Measurements from ENCODE around the gene TMPRSS11F. TPM values are rescaled to one million over a fixed set of nuclear protein-coding genes. Genes with fewer than 3 reads are reported as not detected.

Gene TMPRSS11F
- total and polyA plus RNA-seq, 2 donors (not counting 1 experiment from before 2014, with no cell fraction given) = not detected

DNA sequence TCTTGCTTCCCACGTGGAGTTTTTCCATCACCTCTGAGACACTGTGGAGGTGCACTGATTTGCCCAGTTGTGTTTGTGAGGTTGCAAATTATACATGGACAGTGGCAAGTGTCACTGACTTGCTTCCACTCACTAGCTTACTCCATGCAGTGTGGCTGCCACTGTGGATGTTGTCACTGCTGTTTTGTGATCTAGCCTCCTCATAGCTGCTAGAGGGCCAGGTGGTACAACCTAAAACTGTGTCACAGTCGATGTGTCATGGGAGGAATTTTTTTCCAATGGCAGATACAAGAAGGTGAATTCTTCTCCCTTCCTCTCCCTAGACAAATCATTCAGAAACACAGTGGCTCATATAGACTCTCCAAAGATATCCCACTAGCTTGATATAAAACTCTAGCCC lies 37.5 kb upstream of the TMPRSS11F start:
- H3K4me2 ChIP-seq (replicated peaks; ENCODE audit: low read depth, low read length, poor library complexity, severe bottlenecking) = no peak overlapping the region
- no peaks in the 10 kb centered on the region for H3K27me3 ChIP-seq (replicated peaks in 1 of 4; ENCODE audit: control extremely low read depth in 1 of 4, control insufficient read depth in 3 of 4, insufficient read depth in 4 of 4, low read length in 3 of 4)
- no peaks in the 10 kb centered on the region for H3K9me3 ChIP-seq (ENCODE audit: control extremely low read depth in 1 of 3, control insufficient read depth in 2 of 3, insufficient read depth in 1 of 3, low read length in 2 of 3)
- no peak overlapping the region for H2AFZ ChIP-seq (ENCODE audit: insufficient read depth, low read depth, low read length, poor library complexity, severe bottlenecking)
- Mint-ChIP-seq H3K27ac (no peak overlapping the region), H3K9me3 (ENCODE audit: insufficient read depth) (no peaks in the 10 kb centered on the region), H3K4me1 (no peaks in the 10 kb centered on the region), H3K27me3 (peaks cover 6% of the 10 kb centered on the region), H3K4me3 (no peak overlapping the region)
- CTCF ChIA-PET = no interaction called here
- H3K27ac ChIP-seq (ENCODE audit: low read length in 2 of 2) = no peak overlapping the region
- intact Hi-C loops (cut with micrococcal nuclease) = no loop called here
- no peak for DNase-seq
- no CpG with 5 or more reads among the region's 2 CpGs for WGBS (ENCODE audit: insufficient coverage)
- no peak for TF ChIP-seq EZH2 (IDR thresholded peaks at IDR 0.05; ENCODE audit: borderline replicate concordance, insufficient read depth, low read depth, low read length, poor library complexity, severe bottlenecking)
- H3K4me1 ChIP-seq (ENCODE audit: control insufficient read depth in 2 of 2, insufficient read depth in 2 of 2, low read length in 2 of 2) = no peaks in the 10 kb centered on the region
- ATAC-seq (ENCODE audit: low read depth) = no peak
- POLR2A ChIA-PET = no interaction called here
- H3K36me3 ChIP-seq (replicated peaks in 1 of 2; ENCODE audit: control extremely low read depth in 1 of 2, control insufficient read depth in 1 of 2, extremely low read depth in 1 of 2, insufficient read depth in 2 of 2, low read length in 1 of 2) = no peaks in the 10 kb centered on the region
- H4K20me1 ChIP-seq (ENCODE audit: control insufficient read depth, insufficient read depth, low read length, poor library complexity, severe bottlenecking) = no peaks in the 10 kb centered on the region
- H3K79me2 ChIP-seq (ENCODE audit: control insufficient read depth, insufficient read depth, low read length) = no peaks in the 10 kb centered on the region
- H3K9ac ChIP-seq (ENCODE audit: low read length) = no peak overlapping the region
- H3K4me3 ChIP-seq (ENCODE audit: control extremely low read depth in 1 of 5, extremely low read depth in 1 of 5, insufficient read depth in 1 of 5, low read depth in 2 of 5, low read length in 4 of 5) = no peak overlapping the region

- Histone ChIP-seq H3K9me3 (ENCODE audit: control extremely low read depth in 1 of 3, control insufficient read depth in 2 of 3, insufficient read depth in 1 of 3, low read length in 2 of 3) (no peaks in the 10 kb centered on the region), H2AFZ (ENCODE audit: insufficient read depth, low read depth, low read length, poor library complexity, severe bottlenecking) (no peak overlapping the region), H3K79me2 (ENCODE audit: control insufficient read depth, insufficient read depth, low read length) (no peaks in the 10 kb centered on the region), H3K4me3 (ENCODE audit: control extremely low read depth in 1 of 5, extremely low read depth in 1 of 5, insufficient read depth in 1 of 5, low read depth in 2 of 5, low read length in 4 of 5) (no peak overlapping the region), H3K4me1 (ENCODE audit: control insufficient read depth in 2 of 2, insufficient read depth in 2 of 2, low read length in 2 of 2) (no peaks in the 10 kb centered on the region), H3K36me3 (replicated peaks in 1 of 2; ENCODE audit: control extremely low read depth in 1 of 2, control insufficient read depth in 1 of 2, extremely low read depth in 1 of 2, insufficient read depth in 2 of 2, low read length in 1 of 2) (no peaks in the 10 kb centered on the region), H3K27me3 (replicated peaks in 1 of 4; ENCODE audit: control extremely low read depth in 1 of 4, control insufficient read depth in 3 of 4, insufficient read depth in 4 of 4, low read length in 3 of 4) (no peaks in the 10 kb centered on the region), H4K20me1 (ENCODE audit: control insufficient read depth, insufficient read depth, low read length, poor library complexity, severe bottlenecking) (no peaks in the 10 kb centered on the region), H3K9ac (ENCODE audit: low read length) (no peak overlapping the region), H3K4me2 (replicated peaks; ENCODE audit: low read depth, low read length, poor library complexity, severe bottlenecking) (no peak overlapping the region), H3K27ac (ENCODE audit: low read length in 2 of 2) (no peak overlapping the region)
- intact Hi-C loops (cut with micrococcal nuclease) = no loop called here
- Mint-ChIP-seq H3K27ac (no peak overlapping the region), H3K4me1 (no peaks in the 10 kb centered on the region), H3K9me3 (ENCODE audit: insufficient read depth) (no peaks in the 10 kb centered on the region), H3K4me3 (no peak overlapping the region), H3K27me3 (peaks cover 15% of the 10 kb centered on the region)
- POLR2A ChIA-PET = no interaction called here
- no peak for DNase-seq
- CTCF ChIA-PET = no interaction called here
- ATAC-seq (ENCODE audit: low read depth) = no peak
- no CpG with 5 or more reads among the region's 1 CpG for WGBS (ENCODE audit: insufficient coverage)
- TF ChIP-seq CTCF (IDR thresholded peaks at IDR 0.05) (no peak), EZH2 (IDR thresholded peaks at IDR 0.05; ENCODE audit: borderline replicate concordance, insufficient read depth, low read depth, low read length, poor library complexity, severe bottlenecking) (no peak)
Observed at GRCh38 chr4:68163754-68164153, 34.1 kb upstream of the TMPRSS11F start.
